Lower leg skin (tissue), 3 donors: ENCODE results near the gene SKI.

Experiments used
- POLR2A ChIP-seq, 2 donors: fragments of 450-650 bp; IDR thresholded peaks; one replicate each; pipeline ENCODE4 v1.6.1; 2016 to 2017; ENCODE audit warnings: antibody characterized with exemption in 2 of 2, mild to moderate bottlenecking in 1 of 2, moderate library complexity in 1 of 2
- TF ChIP-seq, protein P1 (sequence below), 3 donors: fragments of 450-650 bp; IDR thresholded peaks; one replicate each; pipeline ENCODE4 v1.5.1; 2016; ENCODE audit warnings: antibody characterized with exemption in 3 of 3, mild to moderate bottlenecking in 3 of 3, moderate library complexity in 2 of 3

DNA sequence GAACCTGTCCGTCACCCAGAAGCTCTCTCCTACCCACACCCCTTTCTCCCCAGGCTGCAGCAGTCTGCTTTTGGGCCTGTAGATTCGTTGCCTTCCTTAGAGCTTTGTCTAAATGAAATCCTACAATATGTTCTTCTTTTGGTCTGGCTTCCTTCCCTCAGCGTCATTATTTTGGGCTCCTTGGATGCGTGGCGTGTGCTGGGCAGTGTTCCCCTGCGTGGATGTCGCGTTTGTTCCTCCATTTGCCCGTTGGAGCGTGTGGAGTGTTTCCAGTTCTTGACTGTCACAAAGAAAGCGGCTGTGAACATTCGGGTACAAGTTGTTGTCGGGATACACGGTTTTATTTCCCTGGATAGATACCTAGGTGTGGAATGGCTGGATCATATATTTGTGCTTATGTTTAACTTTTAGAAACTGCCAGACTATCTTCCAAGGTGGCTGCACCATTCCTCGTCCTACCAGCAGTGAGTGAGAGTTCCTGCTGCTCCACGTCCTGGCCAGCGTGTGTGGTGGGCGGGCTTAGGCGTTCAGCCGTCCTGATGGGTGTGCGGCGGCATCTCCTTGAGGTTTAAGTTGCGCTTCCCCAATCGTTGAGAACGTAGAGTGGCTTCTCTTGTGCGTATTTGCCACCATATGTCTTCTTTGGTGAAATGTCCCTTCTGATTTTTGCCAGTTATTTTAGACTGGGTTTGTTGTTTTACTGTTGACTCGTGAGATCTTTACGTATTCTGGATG is 31.7 kb downstream of the SKI start:
- TF ChIP-seq, protein P1, sequence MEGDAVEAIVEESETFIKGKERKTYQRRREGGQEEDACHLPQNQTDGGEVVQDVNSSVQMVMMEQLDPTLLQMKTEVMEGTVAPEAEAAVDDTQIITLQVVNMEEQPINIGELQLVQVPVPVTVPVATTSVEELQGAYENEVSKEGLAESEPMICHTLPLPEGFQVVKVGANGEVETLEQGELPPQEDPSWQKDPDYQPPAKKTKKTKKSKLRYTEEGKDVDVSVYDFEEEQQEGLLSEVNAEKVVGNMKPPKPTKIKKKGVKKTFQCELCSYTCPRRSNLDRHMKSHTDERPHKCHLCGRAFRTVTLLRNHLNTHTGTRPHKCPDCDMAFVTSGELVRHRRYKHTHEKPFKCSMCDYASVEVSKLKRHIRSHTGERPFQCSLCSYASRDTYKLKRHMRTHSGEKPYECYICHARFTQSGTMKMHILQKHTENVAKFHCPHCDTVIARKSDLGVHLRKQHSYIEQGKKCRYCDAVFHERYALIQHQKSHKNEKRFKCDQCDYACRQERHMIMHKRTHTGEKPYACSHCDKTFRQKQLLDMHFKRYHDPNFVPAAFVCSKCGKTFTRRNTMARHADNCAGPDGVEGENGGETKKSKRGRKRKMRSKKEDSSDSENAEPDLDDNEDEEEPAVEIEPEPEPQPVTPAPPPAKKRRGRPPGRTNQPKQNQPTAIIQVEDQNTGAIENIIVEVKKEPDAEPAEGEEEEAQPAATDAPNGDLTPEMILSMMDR (IDR thresholded peaks at IDR 0.05), result no peak
- TF ChIP-seq POLR2A (IDR thresholded peaks at IDR 0.05), result no peak
